SK-N-SH treated with all-trans-retinoic acid at 6 μM for 48 hours (cell line): ENCODE data around the gene ALDH4A1.

Experiments used
- ATAC-seq: fragments of 200-7000 bp; cut with Tn5 transposase; 3 replicates; pipeline ENCODE4 v1.9.1; 2020; ENCODE audit warnings: mild to moderate bottlenecking, moderate library complexity
- ARNTL ChIP-seq: fragments of 450-650 bp; formaldehyde crosslinking; IDR thresholded peaks from 2 replicates; pipeline ENCODE4 v1.5.0; 2020; ENCODE audit warnings: low read depth, mild to moderate bottlenecking, moderate library complexity, borderline replicate concordance
- BACH2 ChIP-seq: fragments of 250-450 bp; sonication (Bioruptor Pico); IDR thresholded peaks from 2 replicates; pipeline ENCODE4 v1.9.0; 2021; ENCODE audit warnings: mild to moderate bottlenecking, borderline replicate concordance
- ESRRG ChIP-seq: fragments of 250-450 bp; sonication (Bioruptor Pico); IDR thresholded peaks from 2 replicates; pipeline ENCODE4 v1.6.1; 2021; ENCODE audit warnings: mild to moderate bottlenecking
- PPARA ChIP-seq: fragments of 250-450 bp; sonication (Bioruptor Pico); IDR thresholded peaks from 2 replicates; pipeline ENCODE4 v1.5.0; 2020; ENCODE audit warnings: mild to moderate bottlenecking, borderline replicate concordance
- RARB ChIP-seq: fragments of 250-450 bp; sonication (Bioruptor Pico); IDR thresholded peaks from 2 replicates; pipeline ENCODE4 v1.8.0; 2021; ENCODE audit warnings: mild to moderate bottlenecking, moderate library complexity
- SNAI2 ChIP-seq: fragments of 250-450 bp; sonication (Bioruptor Pico); IDR thresholded peaks from 2 replicates; pipeline ENCODE4 v1.5.0; 2020; ENCODE audit warnings: mild to moderate bottlenecking, moderate library complexity
- TCF4 ChIP-seq: fragments of 250-450 bp; sonication (Bioruptor Pico); IDR thresholded peaks from 2 replicates; pipeline ENCODE4 v1.8.0; 2021; ENCODE audit warnings: mild to moderate bottlenecking, moderate library complexity, borderline replicate concordance
- TOX ChIP-seq: fragments of 250-450 bp; sonication (Bioruptor Pico); IDR thresholded peaks from 2 replicates; pipeline ENCODE4 v1.8.0; 2021; ENCODE audit warnings: mild to moderate bottlenecking, moderate library complexity, borderline replicate concordance
- ZNF565 ChIP-seq: fragments of 450-650 bp; formaldehyde crosslinking; conservative IDR thresholded peaks from 2 replicates; pipeline ENCODE4 v1.5.0; 2020; ENCODE audit warnings: low read depth, mild to moderate bottlenecking, moderate library complexity
- ZNF70 ChIP-seq: fragments of 450-650 bp; formaldehyde crosslinking; IDR thresholded peaks from 2 replicates; pipeline ENCODE4 v1.5.0; 2020; ENCODE audit warnings: mild to moderate bottlenecking, moderate library complexity
- TF ChIP-seq, protein P1 (sequence below): fragments of 250-450 bp; sonication (Bioruptor Pico); IDR thresholded peaks from 2 replicates; pipeline ENCODE4 v1.8.0; 2020; ENCODE audit warnings: mild to moderate bottlenecking, moderate library complexity, borderline replicate concordance
- TF ChIP-seq, protein P2 (sequence below): fragments of 250-450 bp; sonication (Bioruptor Pico); IDR thresholded peaks from 2 replicates; pipeline ENCODE4 v1.5.1; 2021; ENCODE audit warnings: mild to moderate bottlenecking, moderate library complexity
- TF ChIP-seq, protein P3 (sequence below): fragments of 250-450 bp; sonication (Bioruptor Pico); IDR thresholded peaks from 2 replicates; pipeline ENCODE4 v1.5.0; 2020; ENCODE audit warnings: mild to moderate bottlenecking, moderate library complexity

ALDH4A1 gene, protein sequence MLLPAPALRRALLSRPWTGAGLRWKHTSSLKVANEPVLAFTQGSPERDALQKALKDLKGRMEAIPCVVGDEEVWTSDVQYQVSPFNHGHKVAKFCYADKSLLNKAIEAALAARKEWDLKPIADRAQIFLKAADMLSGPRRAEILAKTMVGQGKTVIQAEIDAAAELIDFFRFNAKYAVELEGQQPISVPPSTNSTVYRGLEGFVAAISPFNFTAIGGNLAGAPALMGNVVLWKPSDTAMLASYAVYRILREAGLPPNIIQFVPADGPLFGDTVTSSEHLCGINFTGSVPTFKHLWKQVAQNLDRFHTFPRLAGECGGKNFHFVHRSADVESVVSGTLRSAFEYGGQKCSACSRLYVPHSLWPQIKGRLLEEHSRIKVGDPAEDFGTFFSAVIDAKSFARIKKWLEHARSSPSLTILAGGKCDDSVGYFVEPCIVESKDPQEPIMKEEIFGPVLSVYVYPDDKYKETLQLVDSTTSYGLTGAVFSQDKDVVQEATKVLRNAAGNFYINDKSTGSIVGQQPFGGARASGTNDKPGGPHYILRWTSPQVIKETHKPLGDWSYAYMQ

DNA sequence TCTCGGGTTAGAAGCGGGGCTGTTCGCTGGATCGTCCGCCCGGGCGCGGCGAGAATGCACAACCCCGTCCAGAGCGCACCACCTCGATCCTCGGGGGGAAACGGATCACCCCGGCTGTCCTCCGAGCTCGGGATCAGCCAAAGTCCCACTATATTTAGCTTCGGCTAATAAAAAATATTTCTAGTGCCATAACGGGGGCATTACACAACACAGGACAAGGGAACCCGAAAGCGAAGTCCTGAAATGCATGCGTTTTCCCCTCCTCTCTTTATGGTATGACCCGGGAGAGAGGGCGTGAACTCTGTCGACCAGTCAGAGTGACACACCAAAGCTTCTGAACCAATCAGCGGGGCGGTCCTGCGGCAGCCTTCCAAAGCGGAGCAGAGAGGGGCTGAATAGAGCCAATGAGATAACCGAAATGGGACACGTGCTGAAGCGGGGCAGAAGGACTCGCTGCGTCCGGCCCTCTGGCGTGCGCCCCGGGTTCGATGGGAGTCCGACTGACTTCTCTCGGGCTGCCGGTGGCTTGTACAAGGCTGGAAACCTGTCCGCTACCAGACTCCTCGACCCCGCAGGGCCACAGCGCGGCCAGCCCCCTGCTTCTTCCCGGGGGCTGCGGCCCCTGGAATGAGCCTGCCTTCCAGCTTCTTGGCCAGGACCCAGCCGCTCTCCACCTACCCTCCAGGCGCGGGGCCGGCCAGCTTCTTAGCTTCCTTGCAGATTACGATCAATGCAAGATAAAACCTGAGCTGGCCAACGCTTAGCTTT is at the start of gene ALDH4A1:
TSS of gene ALDH4A1 (minus strand) at position 33 of the 768 bp plus-strand sequence. CDS start at position 1, 32 bp downstream.
- TF ChIP-seq, protein P1, sequence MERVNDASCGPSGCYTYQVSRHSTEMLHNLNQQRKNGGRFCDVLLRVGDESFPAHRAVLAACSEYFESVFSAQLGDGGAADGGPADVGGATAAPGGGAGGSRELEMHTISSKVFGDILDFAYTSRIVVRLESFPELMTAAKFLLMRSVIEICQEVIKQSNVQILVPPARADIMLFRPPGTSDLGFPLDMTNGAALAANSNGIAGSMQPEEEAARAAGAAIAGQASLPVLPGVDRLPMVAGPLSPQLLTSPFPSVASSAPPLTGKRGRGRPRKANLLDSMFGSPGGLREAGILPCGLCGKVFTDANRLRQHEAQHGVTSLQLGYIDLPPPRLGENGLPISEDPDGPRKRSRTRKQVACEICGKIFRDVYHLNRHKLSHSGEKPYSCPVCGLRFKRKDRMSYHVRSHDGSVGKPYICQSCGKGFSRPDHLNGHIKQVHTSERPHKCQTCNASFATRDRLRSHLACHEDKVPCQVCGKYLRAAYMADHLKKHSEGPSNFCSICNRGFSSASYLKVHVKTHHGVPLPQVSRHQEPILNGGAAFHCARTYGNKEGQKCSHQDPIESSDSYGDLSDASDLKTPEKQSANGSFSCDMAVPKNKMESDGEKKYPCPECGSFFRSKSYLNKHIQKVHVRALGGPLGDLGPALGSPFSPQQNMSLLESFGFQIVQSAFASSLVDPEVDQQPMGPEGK (CRISPR knock-in tag) = peak; percentile 61; the same call in 1 of the 2 replicates
- no peak for TF ChIP-seq ZNF565 (CRISPR knock-in tag)
- ATAC-seq = peak; percentile 98

DNA sequence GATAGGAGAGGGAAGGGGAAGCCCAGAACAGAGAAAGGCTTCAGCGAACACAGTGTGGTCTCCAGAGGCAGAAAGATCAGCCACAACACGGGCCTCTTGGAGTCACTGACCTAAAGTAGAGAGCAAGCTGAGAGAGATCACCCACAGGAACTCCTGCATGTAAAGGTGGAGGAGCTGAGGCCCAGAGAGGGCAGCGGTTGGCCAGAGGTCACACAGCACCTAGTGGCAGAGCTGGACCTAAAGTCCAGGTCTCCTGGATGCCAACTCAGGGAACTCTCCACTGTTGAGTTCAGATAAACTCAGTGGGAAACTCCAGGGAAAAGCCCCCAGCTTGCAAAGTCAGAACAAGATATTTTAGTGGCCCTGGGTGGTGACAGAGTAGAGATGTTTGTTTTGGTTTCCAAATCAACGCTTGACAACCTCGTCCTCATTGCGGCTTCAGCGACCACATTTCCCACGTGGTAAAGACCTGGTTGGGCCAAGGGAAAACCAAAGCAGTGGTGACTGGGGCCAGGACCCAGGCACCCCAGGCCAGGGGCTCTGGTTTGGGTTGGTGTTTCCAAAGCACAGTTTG is 49.5 kb upstream of the ALDH4A1 start:
- TF ChIP-seq, protein P2, sequence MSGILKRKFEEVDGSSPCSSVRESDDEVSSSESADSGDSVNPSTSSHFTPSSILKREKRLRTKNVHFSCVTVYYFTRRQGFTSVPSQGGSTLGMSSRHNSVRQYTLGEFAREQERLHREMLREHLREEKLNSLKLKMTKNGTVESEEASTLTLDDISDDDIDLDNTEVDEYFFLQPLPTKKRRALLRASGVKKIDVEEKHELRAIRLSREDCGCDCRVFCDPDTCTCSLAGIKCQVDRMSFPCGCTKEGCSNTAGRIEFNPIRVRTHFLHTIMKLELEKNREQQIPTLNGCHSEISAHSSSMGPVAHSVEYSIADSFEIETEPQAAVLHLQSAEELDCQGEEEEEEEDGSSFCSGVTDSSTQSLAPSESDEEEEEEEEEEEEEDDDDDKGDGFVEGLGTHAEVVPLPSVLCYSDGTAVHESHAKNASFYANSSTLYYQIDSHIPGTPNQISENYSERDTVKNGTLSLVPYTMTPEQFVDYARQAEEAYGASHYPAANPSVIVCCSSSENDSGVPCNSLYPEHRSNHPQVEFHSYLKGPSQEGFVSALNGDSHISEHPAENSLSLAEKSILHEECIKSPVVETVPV (CRISPR knock-in tag) = no peak
- TF ChIP-seq, all 23 proteins: peak for 0
- ATAC-seq = no peak

DNA sequence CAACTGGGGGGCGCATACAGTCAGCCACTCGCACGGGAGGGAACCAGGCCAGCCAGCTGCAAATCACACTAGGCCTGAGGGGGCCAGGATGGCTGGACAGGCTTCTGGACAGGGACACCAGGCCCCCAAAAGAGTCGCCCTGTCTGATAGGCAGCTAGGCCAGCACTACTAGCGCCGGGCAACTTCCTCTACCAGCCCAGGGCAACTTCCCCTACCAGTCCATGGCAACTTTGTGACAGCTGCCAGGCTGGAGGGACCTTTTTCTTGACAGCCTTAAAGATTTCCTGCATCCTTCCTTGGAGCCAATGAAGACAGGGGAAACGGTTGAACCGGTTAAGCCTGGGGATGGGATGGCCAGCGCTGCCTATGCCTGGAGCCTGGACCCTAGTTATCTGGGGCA is 49.1 kb upstream of the ALDH4A1 start:
- no peak for ATAC-seq
- TF ChIP-seq, protein P3, sequence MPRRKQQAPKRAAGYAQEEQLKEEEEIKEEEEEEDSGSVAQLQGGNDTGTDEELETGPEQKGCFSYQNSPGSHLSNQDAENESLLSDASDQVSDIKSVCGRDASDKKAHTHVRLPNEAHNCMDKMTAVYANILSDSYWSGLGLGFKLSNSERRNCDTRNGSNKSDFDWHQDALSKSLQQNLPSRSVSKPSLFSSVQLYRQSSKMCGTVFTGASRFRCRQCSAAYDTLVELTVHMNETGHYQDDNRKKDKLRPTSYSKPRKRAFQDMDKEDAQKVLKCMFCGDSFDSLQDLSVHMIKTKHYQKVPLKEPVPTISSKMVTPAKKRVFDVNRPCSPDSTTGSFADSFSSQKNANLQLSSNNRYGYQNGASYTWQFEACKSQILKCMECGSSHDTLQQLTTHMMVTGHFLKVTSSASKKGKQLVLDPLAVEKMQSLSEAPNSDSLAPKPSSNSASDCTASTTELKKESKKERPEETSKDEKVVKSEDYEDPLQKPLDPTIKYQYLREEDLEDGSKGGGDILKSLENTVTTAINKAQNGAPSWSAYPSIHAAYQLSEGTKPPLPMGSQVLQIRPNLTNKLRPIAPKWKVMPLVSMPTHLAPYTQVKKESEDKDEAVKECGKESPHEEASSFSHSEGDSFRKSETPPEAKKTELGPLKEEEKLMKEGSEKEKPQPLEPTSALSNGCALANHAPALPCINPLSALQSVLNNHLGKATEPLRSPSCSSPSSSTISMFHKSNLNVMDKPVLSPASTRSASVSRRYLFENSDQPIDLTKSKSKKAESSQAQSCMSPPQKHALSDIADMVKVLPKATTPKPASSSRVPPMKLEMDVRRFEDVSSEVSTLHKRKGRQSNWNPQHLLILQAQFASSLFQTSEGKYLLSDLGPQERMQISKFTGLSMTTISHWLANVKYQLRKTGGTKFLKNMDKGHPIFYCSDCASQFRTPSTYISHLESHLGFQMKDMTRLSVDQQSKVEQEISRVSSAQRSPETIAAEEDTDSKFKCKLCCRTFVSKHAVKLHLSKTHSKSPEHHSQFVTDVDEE = no peak
- no peak for TF ChIP-seq TCF4
- TF ChIP-seq ARNTL (CRISPR knock-in tag) = no peak
- TF ChIP-seq SNAI2 (CRISPR knock-in tag) = no peak
- TF ChIP-seq ZNF70 = no peak
- TF ChIP-seq, protein P2 (CRISPR knock-in tag) = no peak
- TF ChIP-seq ZNF565 (CRISPR knock-in tag) = no peak
- no peak for TF ChIP-seq ESRRG
- no peak for TF ChIP-seq PPARA
- no peak for TF ChIP-seq TOX (CRISPR knock-in tag)
- no peak for TF ChIP-seq BACH2 (CRISPR knock-in tag)
- no peak for TF ChIP-seq RARB (CRISPR knock-in tag)
- TF ChIP-seq, protein P1 (CRISPR knock-in tag) = no peak
